HG02885 (cell line): ENCODE measurements around the gene PTGS1.
"Not testable (repeated sequence)": the region's sequence is repeated elsewhere in the genome, so short reads cannot be mapped to it uniquely, and the experiment has no call there.

ENCODE experiments used
- ATAC-seq: cut with Tn5 transposase; IDR thresholded peaks from one replicate; pipeline ENCODE4 v1.9.1; 2021; ENCODE audit warnings: mild to moderate bottlenecking; ENCODE audit not compliant: unreplicated experiment, poor library complexity

The PTGS1 gene

DNA sequence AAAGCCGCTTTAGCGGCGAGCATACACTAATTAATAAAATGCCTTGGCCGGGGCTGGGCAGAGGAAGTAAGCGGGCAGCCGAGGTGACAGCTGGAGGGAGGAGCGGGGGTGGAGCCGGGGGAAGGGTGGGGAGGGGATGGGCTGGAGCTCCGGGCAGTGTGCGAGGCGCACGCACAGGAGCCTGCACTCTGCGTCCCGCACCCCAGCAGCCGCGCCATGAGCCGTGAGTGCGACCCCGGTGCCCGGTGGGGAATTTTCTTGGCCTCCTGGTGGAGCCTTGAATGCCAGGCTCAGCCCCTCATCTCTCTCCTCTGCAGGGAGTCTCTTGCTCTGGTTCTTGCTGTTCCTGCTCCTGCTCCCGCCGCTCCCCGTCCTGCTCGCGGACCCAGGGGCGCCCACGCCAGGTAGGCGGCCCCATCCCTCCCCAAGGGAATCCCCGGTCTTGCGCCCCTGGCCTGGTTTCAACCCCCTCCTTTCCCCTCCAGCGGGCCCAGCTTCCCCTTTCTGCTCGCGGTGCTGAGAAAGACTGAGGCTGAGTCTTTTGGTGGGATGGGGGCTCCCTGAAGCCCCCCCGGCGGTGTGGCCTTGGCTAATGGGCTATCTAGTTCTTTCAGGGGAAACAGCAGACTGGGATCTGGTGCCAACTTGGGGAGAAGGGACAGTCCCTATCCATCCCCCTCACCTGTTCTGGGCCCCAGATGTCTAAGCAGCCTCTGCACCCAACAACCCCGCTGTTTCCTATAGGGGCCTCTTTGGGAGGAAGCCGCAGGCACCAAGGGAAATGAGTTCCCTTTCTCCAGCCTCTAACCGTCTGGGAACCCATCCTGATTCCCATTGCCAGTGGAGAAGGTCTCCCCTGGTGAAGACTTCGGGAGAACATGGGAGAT is at the start of gene PTGS1:
Gene PTGS1, plus strand, starts transcription at position 156 of the 887 bp plus-strand sequence. Its CDS starts 61 bp downstream, at position 217.
- ATAC-seq: peak; percentile 64

DNA sequence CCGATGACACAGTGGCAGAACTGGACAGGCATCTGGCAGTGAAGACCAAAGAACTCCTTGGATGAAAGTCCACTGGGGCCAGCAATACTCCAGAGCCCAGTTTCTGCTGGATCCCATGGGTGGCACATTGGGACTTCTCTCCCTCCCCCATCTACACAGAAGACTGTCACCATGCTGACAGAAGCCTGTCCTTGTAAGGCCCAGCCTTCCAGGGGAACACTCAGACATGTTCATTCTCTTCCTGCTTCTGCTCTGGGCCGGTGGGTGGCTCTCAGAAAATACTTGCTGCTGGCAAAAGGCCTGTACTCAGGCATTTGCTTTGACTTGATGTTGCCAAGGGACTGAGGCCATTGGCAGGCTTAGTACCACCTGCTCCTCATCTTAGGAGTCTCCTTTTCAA is 48.3 kb upstream of the PTGS1 start:
- no peak for ATAC-seq

DNA sequence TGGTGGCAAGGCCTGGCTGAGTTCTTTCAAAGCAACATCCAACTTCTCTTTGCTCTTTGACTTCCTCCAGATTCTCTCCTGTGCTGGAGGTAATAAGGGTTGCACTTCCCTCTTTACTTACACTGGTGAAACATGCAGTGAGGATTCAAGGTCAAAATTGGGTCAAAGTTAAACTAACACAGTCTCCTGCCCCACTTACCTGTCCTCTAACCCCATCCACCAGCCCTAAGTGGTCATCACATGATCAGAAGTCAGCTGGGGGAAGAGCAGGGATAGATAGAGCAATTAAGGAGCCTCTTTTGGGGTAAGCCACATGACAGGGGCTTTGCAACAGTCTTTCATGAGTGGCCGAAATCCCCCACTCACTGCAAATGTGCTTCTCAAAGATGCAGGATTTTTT is 46.2 kb upstream of the PTGS1 start:
- ATAC-seq: not testable (repeated sequence)

DNA sequence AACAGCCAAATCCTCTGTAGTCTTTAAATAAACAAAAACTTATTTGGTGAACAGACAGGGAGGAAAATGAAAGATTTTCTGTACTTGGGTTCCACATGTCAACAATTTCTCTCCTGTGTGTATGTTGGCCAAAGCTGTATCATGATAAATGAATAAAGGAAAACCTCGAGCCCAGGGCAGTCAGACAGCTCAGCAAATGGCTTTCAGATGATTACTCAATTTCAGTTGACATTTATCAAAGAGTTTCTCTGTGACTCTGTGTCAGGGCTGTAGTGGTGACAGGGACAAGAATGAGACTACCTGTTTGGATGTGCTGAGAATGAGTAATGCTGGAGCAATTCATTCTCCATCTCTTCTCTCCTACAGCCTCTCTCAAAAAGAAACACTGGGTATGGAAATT is 45.7 kb upstream of the PTGS1 start:
- no peak for ATAC-seq

DNA sequence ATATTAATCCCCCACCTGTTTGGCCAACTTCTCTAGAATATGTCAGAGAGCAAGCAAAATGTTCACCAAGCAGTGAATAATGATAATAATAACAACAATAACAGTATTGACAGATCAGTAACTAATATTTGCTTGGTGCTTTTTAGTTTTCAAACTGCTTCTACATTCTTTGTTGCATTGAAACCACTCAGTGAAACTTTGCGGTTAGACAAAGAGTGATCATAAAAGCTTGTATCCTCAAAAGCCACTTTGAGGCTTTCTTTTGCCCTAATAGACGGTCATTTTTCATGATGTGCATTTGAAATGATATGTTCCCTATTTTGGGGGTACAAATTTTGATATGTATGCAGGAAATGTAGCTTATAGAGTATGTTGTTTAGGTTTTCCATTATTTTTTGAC is 43.6 kb upstream of the PTGS1 start:
- ATAC-seq: no peak

DNA sequence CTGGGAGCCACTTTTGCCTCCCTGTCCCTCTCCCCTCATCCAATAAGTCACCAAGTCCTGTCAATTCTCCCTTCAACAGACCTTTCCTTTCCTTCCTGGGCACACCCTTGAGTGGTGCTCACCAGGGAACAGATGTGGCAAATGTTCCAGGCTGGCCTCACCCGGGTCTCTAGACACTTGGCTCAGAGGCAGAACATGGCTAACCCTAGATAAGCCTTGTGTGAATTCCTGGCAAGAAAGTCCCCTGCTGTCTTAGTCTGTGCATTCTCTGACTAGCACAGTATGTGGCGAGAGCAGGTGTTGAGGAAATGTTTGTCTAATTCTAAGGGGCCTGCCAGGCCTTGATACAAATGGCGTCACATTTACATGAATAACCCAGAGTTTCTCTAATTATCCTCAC is 41.2 kb upstream of the PTGS1 start:
- no peak for ATAC-seq

DNA sequence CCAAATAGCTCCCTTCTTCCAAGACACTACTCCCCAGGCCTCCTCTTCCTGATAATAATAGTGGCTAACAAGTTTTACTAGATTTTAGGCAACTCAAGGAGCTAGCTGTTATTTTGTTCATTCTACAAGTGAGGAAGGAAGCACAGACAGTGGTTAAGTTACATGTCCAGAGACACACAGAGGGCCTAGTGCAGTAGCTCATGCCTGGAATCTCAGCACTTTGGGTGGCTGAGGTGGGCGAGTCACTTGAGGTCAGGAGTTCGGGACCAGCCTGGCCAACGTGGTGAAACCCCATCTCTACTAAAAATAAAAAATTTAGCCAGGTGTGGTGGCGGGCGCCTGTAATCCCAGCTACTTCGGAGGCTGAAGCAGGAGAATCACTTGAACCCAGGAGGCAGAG is 40.4 kb upstream of the PTGS1 start:
- ATAC-seq: not testable (repeated sequence)

DNA sequence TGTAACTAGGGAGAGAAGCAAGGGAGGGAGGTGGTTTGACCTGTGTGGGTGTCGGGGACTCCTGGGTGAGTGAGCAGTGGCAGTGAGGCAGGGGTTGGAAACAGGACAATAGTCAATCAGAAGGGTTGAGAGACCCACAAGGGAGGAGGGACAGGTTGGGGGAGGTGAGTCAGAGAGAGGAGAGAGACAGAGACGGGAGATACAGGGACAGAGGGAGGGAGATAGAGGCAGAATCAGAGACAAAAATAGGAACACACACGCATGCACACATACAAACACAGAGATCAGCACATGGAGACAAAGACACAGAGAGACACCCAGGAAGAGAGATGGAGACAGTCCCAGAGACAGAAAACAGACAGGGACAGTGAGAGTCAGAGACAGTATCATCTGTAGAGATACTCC is 39.3 kb upstream of the PTGS1 start:
- ATAC-seq: no peak

DNA sequence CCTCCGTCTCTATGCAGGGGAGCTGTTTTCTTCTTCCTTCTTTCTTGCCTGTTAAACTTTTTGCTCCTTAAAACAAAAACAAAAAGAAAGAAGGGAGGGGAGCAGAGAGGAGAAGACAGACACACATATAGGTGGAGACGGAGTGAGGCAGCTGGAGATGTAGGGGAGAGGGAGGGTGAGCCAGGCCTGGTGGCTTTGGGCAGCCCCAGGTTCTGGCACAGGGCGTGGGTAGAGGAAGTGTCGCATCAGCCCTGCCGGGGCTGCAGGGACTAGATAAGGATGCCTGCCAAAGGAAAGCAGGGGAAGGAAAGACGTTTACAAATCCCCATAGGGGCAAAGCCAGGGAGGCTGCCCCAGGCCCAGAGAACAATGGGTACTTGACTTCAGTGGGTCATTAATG is 38.7 kb upstream of the PTGS1 start:
- no peak for ATAC-seq

DNA sequence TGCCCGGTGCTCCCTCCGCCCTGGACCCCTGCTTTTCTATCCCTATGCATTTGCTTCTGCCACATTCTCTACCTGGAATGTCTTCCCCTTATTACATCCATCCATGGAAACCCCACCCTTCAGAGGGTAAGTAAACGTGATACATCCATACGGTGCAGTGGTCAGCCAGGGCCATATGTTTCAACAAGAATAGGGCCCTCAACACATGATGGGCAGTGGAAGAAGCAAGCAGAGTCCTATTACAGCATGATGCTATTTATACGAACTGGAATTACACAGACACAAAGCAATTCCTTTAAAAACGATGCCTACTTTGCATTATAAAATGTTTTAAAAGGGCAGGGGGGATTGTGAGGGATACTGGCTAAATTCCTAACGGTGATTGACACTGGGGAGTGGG is 38.2 kb upstream of the PTGS1 start:
- no peak for ATAC-seq

DNA sequence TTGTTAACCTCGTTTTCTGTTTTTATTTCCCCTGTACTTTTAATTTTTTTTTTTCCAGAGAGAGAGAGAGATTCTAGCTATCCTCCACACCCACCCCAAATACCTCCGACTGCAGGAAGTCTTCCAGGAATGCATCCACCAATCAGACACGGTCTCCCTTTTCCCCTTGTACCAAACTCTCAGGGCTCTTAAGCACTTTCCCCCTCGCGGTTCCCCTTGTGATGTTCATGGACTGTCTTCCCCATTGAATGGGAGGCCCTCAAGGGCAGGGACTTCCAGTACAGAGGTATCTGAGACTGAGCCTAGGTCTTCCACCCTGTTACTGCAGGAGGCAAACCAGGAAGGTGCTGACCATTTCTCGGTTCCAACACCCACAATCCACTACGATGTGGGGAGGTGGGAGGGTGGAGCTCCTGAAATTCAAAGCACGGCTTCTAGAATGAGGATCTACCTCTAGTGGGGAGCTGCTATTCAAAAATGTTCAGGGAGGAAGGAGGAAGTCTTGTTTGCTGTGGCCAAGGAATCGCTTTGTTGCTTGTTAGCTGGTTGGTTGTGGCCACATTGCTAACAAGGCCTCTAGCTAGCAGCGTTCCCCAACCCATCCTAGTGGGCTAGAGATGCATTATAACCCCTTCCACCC is 37.5 kb upstream of the PTGS1 start:
- ATAC-seq: no peak

DNA sequence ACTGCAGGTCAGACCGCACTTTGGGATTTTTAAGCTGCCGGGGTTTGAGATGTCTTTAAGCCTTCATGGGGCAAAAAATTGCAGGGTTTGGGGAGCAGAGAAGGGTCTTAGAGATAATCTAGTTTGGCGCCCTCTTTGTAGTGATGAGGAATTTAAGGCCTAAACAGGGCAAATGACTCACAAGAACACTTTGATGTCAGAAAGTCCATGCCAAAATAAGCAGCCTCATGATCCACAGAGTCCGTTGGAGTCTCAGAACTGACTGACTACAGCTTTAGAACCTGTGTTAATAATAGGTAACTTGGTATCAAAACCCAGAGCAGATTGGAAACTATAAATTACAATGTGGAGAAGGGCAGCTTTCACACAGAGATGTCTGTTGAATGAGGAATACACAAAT is 35.9 kb upstream of the PTGS1 start:
- no peak for ATAC-seq

DNA sequence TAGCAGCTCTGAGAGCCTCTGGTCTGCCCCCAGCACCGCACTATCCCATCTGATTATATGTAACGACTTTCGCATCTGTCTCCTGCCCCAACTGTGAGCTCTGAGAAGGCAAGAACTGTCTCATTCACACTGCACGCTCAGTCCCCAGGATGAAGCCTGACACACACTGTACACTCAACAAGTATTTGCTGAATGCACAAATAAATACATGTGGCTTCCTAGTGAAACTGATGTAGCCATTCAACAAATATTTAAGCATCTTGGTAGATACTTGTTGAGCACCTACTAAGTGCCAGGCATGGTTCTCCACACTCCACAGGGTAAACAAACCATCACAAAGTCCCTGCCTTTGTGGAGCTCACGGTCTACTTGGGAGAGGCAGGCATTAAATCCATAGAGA is 34.6 kb upstream of the PTGS1 start:
- ATAC-seq: no peak

DNA sequence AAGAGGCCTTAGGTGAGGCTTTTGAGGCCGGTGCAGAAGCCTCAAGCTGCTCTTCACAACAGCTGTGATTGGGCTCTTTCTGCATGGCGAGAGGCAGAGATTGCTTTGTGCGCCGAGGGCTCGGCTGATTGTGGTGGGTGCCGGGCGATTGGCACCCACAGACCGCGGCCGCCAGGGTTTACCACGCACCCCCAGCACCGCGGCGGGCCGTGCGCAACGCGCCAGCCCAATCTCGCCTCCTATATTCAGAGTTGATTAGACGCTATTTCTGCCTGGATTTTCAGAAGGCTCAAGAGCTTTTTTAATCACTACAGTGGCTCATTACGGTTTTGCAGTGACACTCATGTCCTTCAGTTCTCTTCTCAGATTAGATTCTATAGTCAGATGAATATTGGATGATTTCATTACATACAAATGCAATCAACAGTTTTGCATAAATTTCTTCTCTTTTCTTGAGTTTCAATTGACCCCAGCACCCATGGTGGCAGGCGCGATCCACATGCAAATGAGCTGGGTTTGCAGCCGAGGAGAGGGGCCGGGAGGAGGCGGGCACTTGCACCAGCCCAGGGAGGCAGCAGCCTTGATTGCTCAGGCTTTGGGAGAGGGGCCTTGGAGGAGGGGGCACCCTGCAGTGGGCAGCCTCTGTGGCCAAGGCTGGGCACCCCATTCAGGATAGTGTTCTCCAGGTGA is 33.8 kb upstream of the PTGS1 start:
- ATAC-seq: no peak

DNA sequence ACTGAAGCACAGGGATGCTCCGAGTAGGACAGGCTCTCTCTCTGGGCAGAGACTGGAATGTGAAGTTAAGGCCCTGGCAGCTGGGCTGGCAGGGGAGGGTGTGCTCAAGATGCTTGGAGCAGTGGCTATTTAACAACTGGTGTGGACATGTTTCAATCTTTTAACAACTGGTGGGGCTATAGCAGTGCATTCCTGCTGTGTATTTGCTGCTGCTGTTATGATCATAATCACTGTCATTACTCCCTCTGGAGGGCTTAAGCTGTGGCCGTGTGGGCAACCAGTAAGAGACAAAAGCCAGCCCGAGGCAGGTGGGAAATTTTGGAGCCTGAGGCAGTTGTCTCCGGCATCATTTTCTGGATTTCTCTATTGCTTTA is 33.3 kb upstream of the PTGS1 start:
- ATAC-seq: no peak

DNA sequence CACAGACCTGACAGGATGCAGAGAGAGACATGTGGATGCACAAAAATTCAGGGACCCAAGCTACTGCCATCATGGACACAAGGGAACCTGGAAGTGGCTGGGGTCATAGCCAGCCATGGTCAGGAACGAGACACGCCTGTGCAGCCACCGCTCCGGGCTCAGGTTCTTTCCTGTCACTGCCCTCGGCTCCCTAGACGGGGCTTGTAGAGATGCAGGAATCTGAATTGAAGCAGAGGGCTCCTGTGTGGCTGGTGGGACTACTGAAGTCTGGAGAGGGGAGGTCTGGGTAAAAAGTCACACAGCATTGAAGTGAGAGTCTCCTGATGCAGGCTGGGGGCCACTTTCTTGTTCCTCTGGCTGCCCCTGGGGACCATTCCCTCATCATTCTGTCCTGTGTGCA is 32.3 kb upstream of the PTGS1 start:
- no peak for ATAC-seq

DNA sequence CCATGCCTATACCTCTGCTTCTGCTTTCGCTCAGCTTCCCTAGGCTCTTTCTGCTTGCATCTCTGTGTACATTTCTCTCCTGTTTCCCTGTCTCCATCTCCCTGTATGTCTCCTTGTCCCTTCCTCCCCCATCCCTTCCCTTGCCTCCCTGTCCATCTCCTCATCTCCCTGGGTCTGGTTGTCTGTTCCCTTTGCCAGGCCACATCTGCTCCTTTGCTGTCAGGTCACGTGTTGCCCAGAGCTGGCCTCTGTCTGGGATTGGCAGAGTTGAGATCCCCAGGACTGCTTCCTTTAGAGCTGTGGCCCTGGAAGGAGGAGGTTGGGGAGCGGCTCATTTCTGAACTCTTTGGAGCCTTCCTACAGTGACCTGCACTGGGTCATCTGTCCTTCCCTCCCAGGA is 31.8 kb upstream of the PTGS1 start:
- ATAC-seq: no peak

DNA sequence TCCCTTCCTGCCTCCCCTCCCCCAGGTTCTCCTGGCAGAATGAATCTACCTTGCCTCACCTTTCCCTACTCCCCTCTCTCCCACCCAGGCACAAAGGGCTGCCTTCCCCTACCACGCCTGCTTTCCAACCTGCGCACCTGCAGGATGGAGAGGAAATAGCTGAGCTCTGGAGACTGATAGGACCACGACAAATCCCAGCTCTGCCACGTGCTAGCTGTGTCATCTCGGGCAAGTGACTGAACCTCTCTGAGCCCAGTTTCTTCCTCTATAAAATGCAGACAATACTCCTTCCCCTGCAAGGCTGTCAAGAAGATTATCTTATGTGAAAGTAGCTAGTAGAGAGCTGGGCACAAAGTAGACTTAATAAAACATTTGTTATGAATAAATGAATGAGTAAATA is 31.2 kb upstream of the PTGS1 start:
- no peak for ATAC-seq

DNA sequence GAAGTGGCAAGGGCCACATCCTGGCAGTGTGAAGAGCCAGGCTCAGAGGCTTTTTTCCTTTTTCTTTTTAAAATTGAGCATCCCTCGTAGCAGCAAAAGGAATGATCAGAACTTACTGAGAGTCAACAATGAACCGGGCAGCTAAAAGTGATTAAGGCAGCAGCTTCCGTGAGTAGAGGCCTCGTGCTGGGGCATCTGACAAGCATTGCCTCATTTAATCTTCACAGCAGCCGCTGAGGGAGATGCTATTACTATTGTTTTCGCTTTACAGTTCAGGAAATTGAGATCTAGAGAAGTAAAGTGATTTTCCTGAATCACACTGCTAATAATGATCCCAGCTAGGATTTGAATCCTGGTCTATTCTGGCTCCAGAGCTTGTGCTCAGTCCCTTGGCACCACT is 30.7 kb upstream of the PTGS1 start:
- no peak for ATAC-seq

DNA sequence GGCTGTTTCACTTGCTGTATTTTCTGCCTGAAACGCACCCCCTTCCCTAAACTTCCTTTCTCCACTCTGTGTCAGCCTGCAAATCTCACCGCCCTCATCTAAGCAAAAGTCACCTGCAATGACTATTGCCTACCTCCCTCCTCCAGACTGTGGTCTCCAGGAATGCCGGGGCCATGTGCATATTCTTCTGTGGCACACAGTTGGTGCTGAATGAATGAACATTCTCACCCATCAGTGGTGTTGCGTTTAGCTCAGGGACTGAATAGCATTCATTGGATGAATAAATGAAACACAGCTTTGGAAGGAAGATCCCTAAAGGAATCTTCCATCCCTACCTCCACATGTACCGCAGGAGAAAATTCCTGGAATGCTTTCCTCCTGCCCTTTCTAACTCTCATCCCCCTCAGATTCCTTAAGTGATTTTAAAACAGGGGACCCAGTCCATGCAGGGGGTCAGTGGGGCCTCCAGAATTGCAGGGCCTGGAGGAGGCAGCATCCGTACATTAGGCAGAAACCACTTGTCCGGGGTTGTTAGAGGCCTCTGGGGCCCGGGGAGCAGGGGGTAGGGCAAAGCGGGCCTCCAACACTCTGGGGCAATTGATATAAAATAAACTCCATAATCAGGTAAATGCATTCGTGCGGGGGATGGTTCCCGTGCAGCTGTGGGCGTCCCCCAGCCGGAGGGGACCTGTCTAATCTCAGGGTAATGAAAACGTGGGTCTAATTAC is 28.3 kb upstream of the PTGS1 start:
- ATAC-seq: no peak
